GM21447 (cell line): ENCODE results near the gene PALLD.
A peak's percentile ranks its signal among the peaks of the same experiment; 100 is the strongest.
"Not testable (repeated sequence)": the region's sequence is repeated elsewhere in the genome, so short reads cannot be mapped to it uniquely, and the experiment has no call there.

ENCODE experiments used
- ATAC-seq: cut with Tn5 transposase; IDR thresholded peaks from one replicate; pipeline ENCODE4 v1.9.1; 2021; ENCODE audit not compliant: unreplicated experiment

The PALLD gene

GRCh38 chr4:168496834-168497233 lies at the start of gene PALLD:
TSS of gene PALLD (plus strand) at chr4:168497052.
- ATAC-seq, result no peak

GRCh38 chr4:168449063-168449462 lies 47.8 kb upstream of the PALLD start:
- ATAC-seq, result not testable (repeated sequence)

GRCh38 chr4:168449719-168450452 lies 47.0 kb upstream of the PALLD start:
- no peak for ATAC-seq

GRCh38 chr4:168451331-168451730 lies 45.5 kb upstream of the PALLD start:
- no peak for ATAC-seq

GRCh38 chr4:168451744-168452390 lies 45.0 kb upstream of the PALLD start:
- ATAC-seq, result peak; percentile 91

GRCh38 chr4:168453146-168453545 lies 43.7 kb upstream of the PALLD start:
- no peak for ATAC-seq

- not testable (repeated sequence) for ATAC-seq
These were observed 38.6 kb upstream of the PALLD start for GRCh38 chr4:168458256-168458655.

- ATAC-seq, result no peak
These were observed 35.0 kb upstream of the PALLD start for GRCh38 chr4:168461821-168462220.

GRCh38 chr4:168472920-168473319 lies 23.9 kb upstream of the PALLD start:
- ATAC-seq, result no peak

GRCh38 chr4:168474660-168475320 lies 22.1 kb upstream of the PALLD start:
- no peak for ATAC-seq

- ATAC-seq, result no peak
These were observed 21.1 kb upstream of the PALLD start for GRCh38 chr4:168475745-168476144.

GRCh38 chr4:168478868-168479267 lies 18.0 kb upstream of the PALLD start:
- ATAC-seq, result no peak

GRCh38 chr4:168480931-168481611 lies 15.8 kb upstream of the PALLD start:
- ATAC-seq, result peak; percentile 43

GRCh38 chr4:168483811-168484210 lies 13.0 kb upstream of the PALLD start:
- ATAC-seq, result no peak

GRCh38 chr4:168484626-168485025 lies 12.2 kb upstream of the PALLD start:
- ATAC-seq, result no peak

- no peak for ATAC-seq
These were observed 11.5 kb upstream of the PALLD start for GRCh38 chr4:168485156-168485910.

GRCh38 chr4:168486912-168487281 lies 10.0 kb upstream of the PALLD start:
- no peak for ATAC-seq

- no peak for ATAC-seq
These were observed 9.4 kb upstream of the PALLD start for GRCh38 chr4:168487282-168488035.

- ATAC-seq, result no peak
These were observed 8.0 kb upstream of the PALLD start for GRCh38 chr4:168488869-168489274.

- no peak for ATAC-seq
These were observed 7.2 kb upstream of the PALLD start for GRCh38 chr4:168489616-168490015.
